OCI-LY7 (cell line): ENCODE data around the gene MRPS18A. TPM values are rescaled to one million over a fixed set of nuclear protein-coding genes. Genes with fewer than 3 reads are reported as not detected.

Experiments used
- BruUV-seq: library from RNA; stranded (reverse); fragments of 400-500 nt; replicated peaks from 2 replicates; lab custom pipeline; 2021; lab: Mats Ljungman, UMichigan
- CTCF ChIA-PET: fragments of 300-600 bp; sonication (Branson Sonifier 250); formaldehyde crosslinking; loops from one replicate; lab custom pipeline; 2022; ENCODE audit warnings: antibody characterized with exemption; ENCODE audit not compliant: unreplicated experiment; lab: Charles Lee
- POLR2A ChIA-PET: fragments of 300-600 bp; sonication (Branson Sonifier 250); formaldehyde crosslinking; loops from one replicate; lab custom pipeline; 2022; ENCODE audit warnings: antibody characterized with exemption; lab: Charles Lee
- DNase-seq: peaks from one replicate; pipeline ENCODE4 v3.0.0-alpha.2; 2015; ENCODE audit warnings: low spot score
- H2AFZ ChIP-seq: fragments of 200-600 bp; sonication (generic), shearing (Covaris generic); 2 replicates; pipeline ENCODE4 v1.6.1; 2014; ENCODE audit warnings: mild to moderate bottlenecking, antibody characterized with exemption, low read length, moderate library complexity
- H3K27ac ChIP-seq: fragments of 200-600 bp; sonication (generic); 2 replicates; pipeline ENCODE4 v1.5.1; 2014; ENCODE audit warnings: mixed run types, low read depth, mild to moderate bottlenecking, moderate library complexity, low read length, inconsistent platforms; ENCODE audit not compliant: poor library complexity, severe bottlenecking
- H3K36me3 ChIP-seq: fragments of 200-600 bp; sonication (generic); 2 replicates; pipeline ENCODE4 v1.6.1; 2014; ENCODE audit warnings: mild to moderate bottlenecking, antibody characterized with exemption, low read length, moderate library complexity, mixed read lengths; ENCODE audit not compliant: insufficient read depth
- H3K4me1 ChIP-seq: fragments of 200-600 bp; sonication (generic); 2 replicates; pipeline ENCODE4 v1.5.1; 2014; ENCODE audit warnings: mild to moderate bottlenecking, low read length; ENCODE audit not compliant: insufficient read depth, poor library complexity, severe bottlenecking
- H3K4me2 ChIP-seq: fragments of 200-600 bp; sonication (generic); 2 replicates; pipeline ENCODE4 v1.6.1; 2014; ENCODE audit warnings: mild to moderate bottlenecking, low read length
- H3K4me3 ChIP-seq: fragments of 200-600 bp; sonication (generic); 2 replicates; pipeline ENCODE4 v1.5.1; 2014; ENCODE audit warnings: mild to moderate bottlenecking, low read depth, low read length; ENCODE audit not compliant: poor library complexity, severe bottlenecking
- H3K79me2 ChIP-seq: fragments of 200-600 bp; sonication (generic); 2 replicates; pipeline ENCODE4 v1.6.1; 2016; ENCODE audit warnings: low read depth, mild to moderate bottlenecking, low read length, moderate library complexity, mixed read lengths; ENCODE audit not compliant: insufficient read depth
- H3K9me2 ChIP-seq: fragments of 200-600 bp; sonication (generic); 2 replicates; pipeline ENCODE4 v1.6.1; 2016; ENCODE audit warnings: mild to moderate bottlenecking, low read length, mixed read lengths; ENCODE audit not compliant: insufficient read depth
- H3K9me3 ChIP-seq: fragments of 200-600 bp; sonication (generic); 2 replicates; pipeline ENCODE4 v1.6.1; 2014; ENCODE audit warnings: mild to moderate bottlenecking, mixed run types, low read length, mixed read lengths
- H4K20me1 ChIP-seq: fragments of 200-600 bp; sonication (generic); 2 replicates; pipeline ENCODE4 v1.6.1; 2014; ENCODE audit warnings: mild to moderate bottlenecking, antibody characterized with exemption, low read length, moderate library complexity, mixed read lengths; ENCODE audit not compliant: insufficient read depth
- CTCF ChIP-seq: fragments of 200-600 bp; sonication (generic); conservative IDR thresholded peaks from 2 replicates; pipeline ENCODE4 v1.5.1; 2014; ENCODE audit warnings: mild to moderate bottlenecking, antibody characterized with exemption, low read length, moderate library complexity, mixed read lengths
- EZH2phosphoT487 ChIP-seq: fragments of 200-600 bp; sonication (generic); IDR thresholded peaks from 2 replicates; pipeline ENCODE4 v1.6.1; 2018; ENCODE audit warnings: low read depth, borderline replicate concordance, mild to moderate bottlenecking, mixed run types, antibody characterized with exemption, low read length, moderate library complexity, mixed read lengths
- intact Hi-C: fragments of 100-400 bp; cut with micrococcal nuclease; formaldehyde crosslinking; loops from one replicate; pipeline ENCODE4 v1.10.0; 2022; ENCODE audit not compliant: unreplicated experiment
- total RNA-seq, 2 experiments: library from RNA; depleted of rRNA in 1 of 2; stranded (reverse); fragments of >200 nt in 1 of 2; shearing (Covaris generic) in 1 of 2; gene quantifications; 2 replicates each; pipeline ENCODE4 v1.2.3, GENCODE V29; 2014 to 2022

Gene MRPS18A
- total RNA-seq, 2 experiments from 2014 or later = 61.6 to 86.1 TPM

- POLR2A ChIA-PET = interaction anchor here (1.0 to 1.1 kb wide), 2 partner anchors 11 to 51 kb away, joined by 3 to 4 read pairs; no protein-coding TSS in a partner anchor
- Histone ChIP-seq H3K27ac (no peak overlapping the region), H3K4me3 (no peak overlapping the region), H3K79me2 (peaks cover 43% of the 10 kb centered on the region), H3K9me2 (no peaks in the 10 kb centered on the region), H3K9me3 (no peaks in the 10 kb centered on the region), H3K4me1 (peaks cover 22% of the 10 kb centered on the region), H2AFZ (no peak overlapping the region), H4K20me1 (peaks cover 10% of the 10 kb centered on the region; the same call in 1 of the 2 replicates), H3K4me2 (no peak overlapping the region), H3K36me3 (peaks cover 89% of the 10 kb centered on the region)
- no peak for DNase-seq
- intact Hi-C loops = no loop called here
- TF ChIP-seq CTCF = no peak
- no peak for TF ChIP-seq EZH2phosphoT487
- CTCF ChIA-PET = no interaction called here
- no TSS peak for BruUV-seq
These were observed 7.0 kb downstream of the MRPS18A start for GRCh38 chr6:43680308-43681200.

- ChIA-PET POLR2A (no interaction called here), CTCF (no interaction called here)
- Histone ChIP-seq H3K9me2 (no peaks in the 10 kb centered on the region), H3K79me2 (peaks cover 29% of the 10 kb centered on the region), H3K9me3 (no peaks in the 10 kb centered on the region), H3K27ac (no peak overlapping the region), H4K20me1 (peaks cover 10% of the 10 kb centered on the region; the same call in 1 of the 2 replicates), H3K4me2 (no peak overlapping the region), H3K4me3 (no peak overlapping the region), H2AFZ (no peak overlapping the region), H3K36me3 (peaks cover 96% of the 10 kb centered on the region), H3K4me1 (peaks cover 7% of the 10 kb centered on the region)
- intact Hi-C loops = no loop called here
- no peak for TF ChIP-seq CTCF
- TF ChIP-seq EZH2phosphoT487 = no peak
- BruUV-seq = no TSS peak
- DNase-seq = no peak
These were observed 8.5 kb downstream of the MRPS18A start for GRCh38 chr6:43679057-43679456.

GRCh38 chr6:43678341-43678740, 9.2 kb downstream of the MRPS18A start:
- Histone ChIP-seq H3K4me3 (no peak overlapping the region), H3K79me2 (peaks cover 22% of the 10 kb centered on the region), H3K4me1 (peaks cover under 1% of the 10 kb centered on the region), H3K9me2 (no peaks in the 10 kb centered on the region), H3K4me2 (no peak overlapping the region), H2AFZ (no peak overlapping the region), H3K9me3 (no peaks in the 10 kb centered on the region), H4K20me1 (peaks cover 4% of the 10 kb centered on the region; the same call in 1 of the 2 replicates), H3K27ac (no peak overlapping the region), H3K36me3 (peaks cover 97% of the 10 kb centered on the region)
- ChIA-PET POLR2A (interaction anchor here (0.6 kb wide), 1 partner anchor 87 kb away, joined by 3 read pairs; no protein-coding TSS in a partner anchor), CTCF (no interaction called here)
- TF ChIP-seq EZH2phosphoT487 (no peak), CTCF (no peak)
- no peak for DNase-seq
- intact Hi-C loops = no loop called here
- BruUV-seq = no TSS peak
